GM10248 (cell line): ENCODE data around the gene TWIST2.

Source experiments
- CTCF ChIA-PET: fragments of 300-600 bp; sonication (Branson Sonifier 250); formaldehyde crosslinking; extraction: SDS; loops from one replicate; lab custom pipeline; 2021; ENCODE audit warnings: antibody characterized with exemption; lab: Yijun Ruan, JAX
- POLR2A ChIA-PET: fragments of 350-650 bp; sonication (Branson Sonifier 250); formaldehyde crosslinking; extraction: SDS; loops from one replicate; lab custom pipeline; 2020; ENCODE audit warnings: antibody characterized with exemption; lab: Yijun Ruan, JAX
- DNase-seq: peaks from one replicate; pipeline ENCODE4 v3.0.0; 2012; ENCODE audit errors: extremely low spot score
- TF ChIP-seq, protein P1 (sequence below): IDR thresholded peaks from 2 replicates; pipeline ENCODE4 v1.5.1; 2012; ENCODE audit warnings: mild to moderate bottlenecking, low read depth; ENCODE audit errors: extremely low read depth, missing control alignments, control extremely low read depth

Gene TWIST2

DNA sequence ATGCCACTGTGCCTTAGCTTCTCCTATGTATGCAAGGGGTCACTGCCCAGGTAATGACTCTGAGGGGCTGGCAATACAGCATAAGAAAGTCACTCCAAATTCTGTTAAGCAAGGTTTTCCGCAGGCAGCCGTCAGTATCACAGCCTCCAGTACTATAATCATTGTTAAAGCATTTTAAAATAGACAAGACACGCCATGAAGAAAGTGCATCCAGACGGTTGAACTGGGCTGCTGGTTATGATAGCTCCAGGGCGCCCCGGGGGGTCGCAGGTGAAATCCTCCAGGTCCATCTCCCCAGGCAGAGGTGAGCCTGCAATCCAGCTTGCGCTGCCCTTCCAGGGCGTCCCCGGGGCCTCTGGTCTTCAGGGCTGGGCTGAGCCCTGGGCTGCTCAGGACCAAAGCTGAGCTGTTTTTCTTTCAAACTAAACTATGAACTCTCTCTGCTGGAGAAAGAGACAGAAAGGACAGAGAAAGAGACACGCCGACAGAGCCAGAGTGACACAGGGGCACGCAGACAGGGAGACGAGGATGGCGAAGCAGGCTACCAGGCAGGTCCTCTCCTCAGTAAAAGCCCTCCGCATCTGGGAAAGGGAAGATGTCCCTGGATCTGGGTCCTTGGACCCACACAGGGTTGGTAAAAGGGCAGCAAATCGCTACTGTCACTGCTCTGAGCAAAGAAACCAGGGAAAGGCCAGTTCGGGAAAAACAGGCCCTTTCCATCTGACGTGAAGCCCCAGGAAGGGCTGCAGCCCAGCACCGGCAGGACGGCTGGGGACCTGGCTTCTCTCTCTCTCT is 2.1 kb upstream of the TWIST2 start:
- CTCF ChIA-PET = no interaction called here
- TF ChIP-seq, protein P1, sequence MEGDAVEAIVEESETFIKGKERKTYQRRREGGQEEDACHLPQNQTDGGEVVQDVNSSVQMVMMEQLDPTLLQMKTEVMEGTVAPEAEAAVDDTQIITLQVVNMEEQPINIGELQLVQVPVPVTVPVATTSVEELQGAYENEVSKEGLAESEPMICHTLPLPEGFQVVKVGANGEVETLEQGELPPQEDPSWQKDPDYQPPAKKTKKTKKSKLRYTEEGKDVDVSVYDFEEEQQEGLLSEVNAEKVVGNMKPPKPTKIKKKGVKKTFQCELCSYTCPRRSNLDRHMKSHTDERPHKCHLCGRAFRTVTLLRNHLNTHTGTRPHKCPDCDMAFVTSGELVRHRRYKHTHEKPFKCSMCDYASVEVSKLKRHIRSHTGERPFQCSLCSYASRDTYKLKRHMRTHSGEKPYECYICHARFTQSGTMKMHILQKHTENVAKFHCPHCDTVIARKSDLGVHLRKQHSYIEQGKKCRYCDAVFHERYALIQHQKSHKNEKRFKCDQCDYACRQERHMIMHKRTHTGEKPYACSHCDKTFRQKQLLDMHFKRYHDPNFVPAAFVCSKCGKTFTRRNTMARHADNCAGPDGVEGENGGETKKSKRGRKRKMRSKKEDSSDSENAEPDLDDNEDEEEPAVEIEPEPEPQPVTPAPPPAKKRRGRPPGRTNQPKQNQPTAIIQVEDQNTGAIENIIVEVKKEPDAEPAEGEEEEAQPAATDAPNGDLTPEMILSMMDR = no peak
- POLR2A ChIA-PET = no interaction called here
- no peak for DNase-seq

GRCh38 chr2:238846378-238846627 is 1.6 kb upstream of the TWIST2 start:
- TF ChIP-seq, protein P1 = no peak
- DNase-seq = no peak
- POLR2A ChIA-PET = no interaction called here
- CTCF ChIA-PET = no interaction called here

DNA sequence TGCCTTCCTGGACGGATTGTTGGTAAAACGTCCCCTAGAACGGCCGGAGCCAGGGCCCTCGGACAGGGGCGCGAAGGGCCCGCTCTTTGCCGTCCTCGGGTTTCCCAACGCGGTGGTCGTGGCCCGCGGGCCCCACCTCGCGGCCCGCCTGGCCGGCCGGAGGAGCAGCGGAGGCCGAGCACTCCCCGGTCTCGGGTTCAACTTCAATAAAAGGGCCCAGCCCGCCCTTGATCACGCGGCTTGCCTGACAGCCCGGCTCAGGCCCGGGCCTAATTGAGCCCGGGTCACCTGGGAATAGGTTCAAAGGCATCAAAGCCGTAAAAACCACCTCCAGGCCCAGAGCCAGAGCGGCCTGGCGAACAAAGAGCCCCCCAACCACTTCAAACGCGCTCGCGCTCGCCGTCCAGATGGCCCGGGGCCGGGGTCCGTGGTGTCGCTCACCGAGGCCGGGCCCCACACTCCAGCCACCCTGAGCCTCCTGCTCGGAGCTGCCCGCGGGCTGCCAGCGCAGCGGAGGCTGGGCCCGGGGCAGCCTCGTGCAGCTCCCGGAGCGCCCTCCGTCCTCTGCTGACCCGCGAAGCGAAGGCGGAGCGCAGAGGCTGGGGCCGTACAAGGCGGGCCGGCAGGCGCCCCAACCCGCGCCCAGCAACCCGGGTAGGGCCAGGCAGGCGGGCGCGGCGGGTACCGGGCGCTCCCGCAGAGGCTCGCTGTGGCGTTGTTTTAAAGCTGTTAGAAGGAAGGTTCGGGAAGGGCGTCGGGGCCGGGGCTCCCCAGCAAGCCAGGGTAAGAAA is 1.1 kb upstream of the TWIST2 start:
- CTCF ChIA-PET = no interaction called here
- no peak for DNase-seq
- POLR2A ChIA-PET = no interaction called here
- TF ChIP-seq, protein P1 = no peak

GRCh38 chr2:238847419-238847801 is 475 bp upstream of the TWIST2 start:
- POLR2A ChIA-PET = no interaction called here
- CTCF ChIA-PET = no interaction called here
- TF ChIP-seq, protein P1 = no peak
- no peak for DNase-seq

DNA sequence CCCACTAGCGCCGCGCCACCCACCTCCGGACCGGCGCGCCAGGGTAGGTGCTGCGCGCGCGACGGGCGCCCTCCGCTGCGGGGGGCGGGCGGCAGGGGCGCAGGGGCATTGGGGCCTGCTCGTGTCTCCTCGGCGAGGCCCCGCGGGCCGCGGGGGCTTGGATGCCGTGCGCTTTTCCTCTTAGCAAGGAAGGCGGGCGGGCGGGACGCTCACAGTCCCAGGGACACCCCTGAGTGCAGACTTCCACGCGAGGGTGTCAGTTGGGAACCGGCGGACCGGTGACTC is 748 bp downstream of the TWIST2 start:
- ChIA-PET CTCF (interaction anchor here (0.7 kb wide), 1 partner anchor 15 kb away, joined by 3 read pairs; no protein-coding TSS in a partner anchor), POLR2A (no interaction called here)
- DNase-seq = no peak
- TF ChIP-seq, protein P1 = no peak

GRCh38 chr2:238848976-238849853 is 1.3 kb downstream of the TWIST2 start:
- TF ChIP-seq, protein P1 = no peak
- POLR2A ChIA-PET = no interaction called here
- CTCF ChIA-PET = no interaction called here
- no peak for DNase-seq
